Keratinocyte (primary cell): ENCODE measurements around the gene CREB5.

ENCODE experiments used
- CTCF ChIP-seq, 3 experiments: IDR thresholded peaks in 1 of 3; conservative IDR thresholded peaks in 1 of 3; optimal IDR thresholded peaks in 1 of 3; 2 replicates in 2 of 3; 3 replicates in 1 of 3; pipeline versions ENCODE3 to v1.5.1; 2011; ENCODE audit warnings: low read length in 3 of 3, mild to moderate bottlenecking in 3 of 3, moderate library complexity in 2 of 3, control low read depth in 1 of 3, inconsistent platforms in 1 of 3; ENCODE audit not compliant: insufficient read depth in 2 of 3; ENCODE audit errors: extremely low read depth in 1 of 3
- EZH2 ChIP-seq: IDR thresholded peaks from one replicate; pipeline ENCODE4 v1.6.1; 2012; ENCODE audit warnings: inconsistent platforms, mild to moderate bottlenecking, low read length, moderate library complexity

GRCh38 chr7:28371846-28372245 is 40.5 kb upstream of the CREB5 start:
- TF ChIP-seq CTCF (optimal IDR thresholded peaks at IDR 0.05 in 1 of 3, IDR thresholded peaks at IDR 0.05 in 1 of 3, conservative IDR thresholded peaks at IDR 0.05 in 1 of 3; ENCODE audit: extremely low read depth in 1 of 3, insufficient read depth in 2 of 3, low read length in 3 of 3): no peak
- TF ChIP-seq EZH2: no peak
